Spleen (tissue), 7 donors: ENCODE data around the gene WDFY1.

Source experiments
- POLR2A ChIP-seq, 3 donors: fragments of 450-650 bp; IDR thresholded peaks; one replicate each; pipeline ENCODE4 v1.5.1; 2017; ENCODE audit warnings: antibody characterized with exemption in 3 of 3, mild to moderate bottlenecking in 1 of 3
- POLR2AphosphoS5 ChIP-seq, 3 donors: sonication (generic); formaldehyde crosslinking; IDR thresholded peaks; one replicate each; pipeline ENCODE4 v1.5.1; 2017; ENCODE audit warnings: antibody characterized with exemption in 3 of 3
- TF ChIP-seq, protein P1 (sequence below), 11 experiments: fragments of 200-600 bp in 7 of 11; fragments of 450-650 bp in 4 of 11; sonication (generic) in 4 of 11; IDR thresholded peaks in 8 of 11; conservative IDR thresholded peaks in 3 of 11; 1 replicate in 7 of 11; 2 replicates in 4 of 11; pipeline versions ENCODE4 v1.4.0 to v1.8.0; 2016 to 2021; ENCODE audit warnings: antibody characterized with exemption in 11 of 11, inconsistent platforms in 4 of 11, mild to moderate bottlenecking in 1 of 11
- donor health status: DM: no; HTN: no; CAD: no; lungs with moderate emphysema.
- donor health status: DM: no; HTN: no; CAD: no.
- donor health status: DM: no; HTN: no; CAD: no.

DNA sequence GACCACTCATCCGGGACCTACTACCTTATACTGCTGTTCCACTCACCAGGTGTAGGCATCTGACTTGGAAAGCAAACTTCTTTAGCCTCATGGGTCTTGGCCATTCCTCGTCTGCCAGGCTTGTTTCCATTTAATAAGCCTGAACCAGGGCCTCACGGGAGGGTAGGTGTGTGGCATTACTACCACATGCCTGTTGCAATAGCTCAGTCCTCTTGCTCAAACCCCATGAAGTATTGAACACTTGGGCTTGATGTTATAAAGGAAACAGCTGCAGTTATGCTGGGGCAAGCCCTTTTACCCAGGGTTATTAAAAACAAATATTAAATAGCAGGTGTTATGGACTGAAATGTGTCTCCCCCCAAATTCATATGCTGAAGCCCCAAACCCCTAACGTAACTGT is 33.3 kb upstream of the WDFY1 start:
- no peak for TF ChIP-seq POLR2A (IDR thresholded peaks at IDR 0.05)
- TF ChIP-seq, protein P1, sequence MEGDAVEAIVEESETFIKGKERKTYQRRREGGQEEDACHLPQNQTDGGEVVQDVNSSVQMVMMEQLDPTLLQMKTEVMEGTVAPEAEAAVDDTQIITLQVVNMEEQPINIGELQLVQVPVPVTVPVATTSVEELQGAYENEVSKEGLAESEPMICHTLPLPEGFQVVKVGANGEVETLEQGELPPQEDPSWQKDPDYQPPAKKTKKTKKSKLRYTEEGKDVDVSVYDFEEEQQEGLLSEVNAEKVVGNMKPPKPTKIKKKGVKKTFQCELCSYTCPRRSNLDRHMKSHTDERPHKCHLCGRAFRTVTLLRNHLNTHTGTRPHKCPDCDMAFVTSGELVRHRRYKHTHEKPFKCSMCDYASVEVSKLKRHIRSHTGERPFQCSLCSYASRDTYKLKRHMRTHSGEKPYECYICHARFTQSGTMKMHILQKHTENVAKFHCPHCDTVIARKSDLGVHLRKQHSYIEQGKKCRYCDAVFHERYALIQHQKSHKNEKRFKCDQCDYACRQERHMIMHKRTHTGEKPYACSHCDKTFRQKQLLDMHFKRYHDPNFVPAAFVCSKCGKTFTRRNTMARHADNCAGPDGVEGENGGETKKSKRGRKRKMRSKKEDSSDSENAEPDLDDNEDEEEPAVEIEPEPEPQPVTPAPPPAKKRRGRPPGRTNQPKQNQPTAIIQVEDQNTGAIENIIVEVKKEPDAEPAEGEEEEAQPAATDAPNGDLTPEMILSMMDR (IDR thresholded peaks at IDR 0.05 in 8 of 11, conservative IDR thresholded peaks at IDR 0.05 in 3 of 11): no peak
- TF ChIP-seq POLR2AphosphoS5 (IDR thresholded peaks at IDR 0.05): no peak
